CD4-positive, alpha-beta T cell treated with Interferon gamma for 1 hour (primary cell): ENCODE data around the gene TTC7B.

Experiments
- DNase-seq: peaks from one replicate; pipeline ENCODE4 v3.0.0-alpha.2; 2020

Gene TTC7B

DNA sequence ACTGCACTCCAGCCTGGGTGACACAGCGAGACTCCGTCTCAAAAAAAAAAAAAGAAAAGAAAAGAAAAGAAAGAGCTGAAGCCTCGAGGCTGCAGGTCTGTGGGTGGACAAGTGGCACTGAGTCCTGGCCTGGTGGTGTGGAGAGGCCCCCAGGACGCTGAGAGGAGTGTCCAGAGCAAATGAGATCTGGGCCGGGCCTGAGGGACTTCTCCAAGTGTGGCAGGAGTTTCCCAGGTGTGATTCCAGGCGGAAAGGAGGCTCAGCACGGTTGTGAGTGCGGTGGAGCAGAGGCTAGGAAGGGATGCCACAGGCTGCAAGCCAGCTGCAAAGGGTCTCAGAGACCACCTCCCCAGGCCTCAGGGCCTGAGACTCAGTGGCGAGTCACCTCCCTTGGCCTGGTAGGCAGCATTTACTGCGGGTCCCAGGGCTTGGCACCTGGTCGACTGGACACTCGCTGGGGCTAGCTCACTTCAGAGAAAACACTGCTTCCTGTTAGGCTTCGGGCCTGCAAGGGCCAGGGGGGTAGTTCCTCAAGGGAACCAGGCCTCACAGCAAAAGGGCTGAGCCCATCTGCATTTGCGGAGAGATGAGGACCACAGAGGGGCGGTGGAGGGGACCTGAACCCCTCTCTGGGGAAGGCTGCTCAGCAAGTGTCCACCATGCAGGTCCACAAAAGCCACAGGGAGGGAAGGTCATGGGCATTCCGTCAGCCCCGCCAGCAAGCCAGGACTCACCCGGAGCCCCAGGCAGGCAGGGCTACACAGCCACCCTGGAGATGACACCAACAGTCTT lies 11.7 kb downstream of the TTC7B start:
- no peak for DNase-seq

DNA sequence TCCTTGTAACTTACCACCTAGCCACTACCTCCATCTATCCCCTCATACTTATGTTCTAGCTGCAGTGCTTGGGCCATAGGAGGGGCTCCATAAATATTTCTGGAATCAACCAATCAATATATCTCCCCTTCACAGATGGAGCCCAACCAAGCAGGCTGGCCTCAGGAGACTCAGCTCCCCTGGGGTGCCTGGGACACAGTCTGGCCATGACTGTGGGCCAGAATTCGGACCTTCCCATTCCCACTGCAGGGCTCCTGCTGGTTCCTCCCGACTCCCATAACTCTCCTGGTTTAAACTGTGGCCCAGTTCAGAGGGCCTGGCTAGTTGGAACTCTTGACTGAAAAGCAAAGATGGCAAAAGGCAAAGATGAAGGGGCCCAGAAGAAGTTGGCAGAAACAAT lies 13.0 kb downstream of the TTC7B start:
- DNase-seq = no peak

DNA sequence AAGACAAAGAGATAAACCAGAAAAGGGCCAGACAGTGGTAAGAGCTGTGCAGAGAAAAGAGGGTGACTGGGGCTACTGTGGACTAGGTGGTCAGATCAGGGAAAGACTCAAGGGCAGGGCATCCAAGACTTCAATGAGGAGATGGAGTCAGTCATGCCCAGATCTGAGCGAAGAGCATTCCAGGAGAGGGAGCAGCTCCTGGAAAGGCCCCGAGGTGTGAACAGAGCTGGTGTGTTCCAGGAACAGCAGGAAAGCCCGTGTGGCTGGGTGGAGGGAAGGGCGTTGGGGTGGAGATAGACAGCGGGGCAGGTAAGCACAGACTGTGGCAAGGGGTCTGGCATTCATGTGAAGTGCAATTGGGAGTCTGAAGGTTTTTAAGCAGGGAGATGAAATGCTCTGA lies 16.8 kb downstream of the TTC7B start:
- no peak for DNase-seq

DNA sequence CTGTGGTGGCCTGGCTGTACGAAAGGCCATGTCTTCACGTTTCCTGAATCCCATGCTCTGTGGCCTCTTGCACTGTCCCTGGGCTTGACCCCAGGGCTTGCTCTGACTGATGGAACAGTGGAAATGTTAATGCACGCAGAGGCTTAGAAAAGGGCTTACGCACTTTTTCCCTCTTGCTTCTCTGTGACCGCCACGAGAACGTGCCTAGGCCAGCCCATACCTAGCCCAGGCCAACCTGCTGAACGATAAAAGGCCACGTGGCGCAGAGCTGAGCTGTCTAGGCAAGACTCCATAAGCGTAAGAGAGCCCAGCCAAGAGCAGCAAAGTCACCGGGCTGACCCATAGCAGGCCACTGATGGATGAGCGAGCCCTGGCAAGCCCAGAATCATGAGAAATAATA lies 18.3 kb downstream of the TTC7B start:
- DNase-seq = no peak

DNA sequence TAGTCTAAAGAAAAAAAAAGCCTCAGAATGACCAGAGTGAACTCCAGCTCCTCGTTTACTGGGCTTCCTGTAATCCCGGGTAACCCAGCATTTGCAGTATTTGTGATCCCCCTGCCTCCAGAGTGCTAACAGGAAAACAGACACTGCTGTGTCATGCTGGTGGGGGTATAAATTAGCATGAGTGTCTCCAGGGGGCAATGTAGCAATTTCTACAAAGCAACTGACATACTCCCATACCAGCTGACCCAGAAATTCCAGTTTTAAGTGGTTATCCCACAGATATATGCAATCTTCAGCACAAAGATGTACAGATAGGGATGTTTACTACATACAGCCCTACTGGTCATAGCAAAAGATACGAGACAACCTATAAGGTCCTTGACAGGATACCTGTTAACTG lies 18.8 kb downstream of the TTC7B start:
- no peak for DNase-seq

DNA sequence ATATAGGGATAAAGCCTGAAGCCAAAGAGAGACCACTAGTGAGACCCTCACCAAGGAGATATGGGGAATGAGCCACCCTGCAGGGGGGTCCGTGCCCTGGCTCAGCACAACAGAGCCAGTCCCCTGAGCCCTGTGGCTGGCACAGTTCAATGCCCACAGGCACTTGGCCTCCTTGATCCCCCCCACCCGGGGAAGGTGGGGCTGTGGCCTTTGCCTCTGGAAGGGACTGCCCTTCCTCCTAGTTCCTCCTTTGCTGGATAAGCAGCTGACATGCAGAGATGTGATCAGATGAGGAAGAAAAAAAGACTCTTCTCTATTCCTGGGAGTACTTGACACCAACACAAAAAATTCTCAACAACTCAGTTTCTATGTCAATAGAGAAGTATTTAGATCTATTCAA lies 19.9 kb downstream of the TTC7B start:
- no peak for DNase-seq

DNA sequence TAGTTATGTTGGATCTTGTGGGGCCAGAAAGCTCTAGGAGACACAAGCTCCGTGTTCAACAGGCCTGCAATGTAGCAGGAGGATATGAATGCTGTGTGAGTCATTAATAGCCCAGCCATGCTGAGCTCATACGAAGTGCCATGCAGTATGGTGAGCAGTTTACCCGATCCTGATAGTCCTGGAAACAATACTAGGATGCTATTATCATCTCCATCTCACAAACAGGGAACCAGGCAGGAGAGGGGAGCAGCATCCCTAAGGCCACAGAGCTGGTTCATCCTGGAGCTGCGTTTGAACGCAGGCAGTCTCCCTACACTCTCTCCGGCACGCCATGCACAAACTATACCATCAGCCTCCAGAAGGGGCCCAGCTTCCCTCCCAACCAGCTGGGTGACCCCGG lies 20.5 kb downstream of the TTC7B start:
- DNase-seq = no peak

DNA sequence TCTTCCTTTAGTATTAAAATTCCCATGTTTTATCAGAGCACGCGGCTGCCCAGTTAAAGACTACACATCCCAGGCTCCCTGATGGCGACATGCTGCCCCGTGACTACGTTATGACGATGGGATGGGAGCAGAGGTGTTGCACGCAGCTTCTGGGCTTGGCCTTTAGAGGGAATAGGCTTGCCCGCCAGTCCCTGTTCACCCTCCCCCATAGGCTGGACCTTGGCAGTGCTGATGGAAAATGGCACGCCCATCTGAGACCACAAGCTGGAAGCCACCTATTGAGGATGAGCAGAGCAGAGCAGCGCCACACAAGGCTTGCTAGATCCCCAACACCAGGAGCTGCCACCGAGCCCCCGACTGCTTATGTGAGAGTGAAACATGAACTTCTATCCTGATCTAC lies 24.7 kb downstream of the TTC7B start:
- DNase-seq = no peak

DNA sequence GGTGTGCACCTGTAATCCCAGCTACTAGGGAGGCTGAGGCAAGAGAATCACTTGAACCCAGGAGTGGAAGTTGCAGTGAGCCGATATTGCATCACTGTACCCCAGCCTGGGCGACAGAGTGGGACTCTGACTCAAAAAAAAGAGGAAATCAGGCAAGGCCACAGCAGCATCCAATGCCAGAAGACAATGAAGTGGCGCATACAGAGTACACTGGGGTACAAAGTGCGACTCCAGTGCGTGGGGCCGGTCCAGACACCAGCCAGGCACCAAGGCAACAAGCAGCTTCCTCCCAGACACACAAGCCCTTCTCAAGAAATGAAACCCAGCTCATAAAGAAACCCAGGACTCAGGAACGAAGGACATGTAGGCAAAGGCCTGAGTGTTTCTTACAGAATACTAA lies 28.2 kb downstream of the TTC7B start:
- DNase-seq = peak; percentile 28

DNA sequence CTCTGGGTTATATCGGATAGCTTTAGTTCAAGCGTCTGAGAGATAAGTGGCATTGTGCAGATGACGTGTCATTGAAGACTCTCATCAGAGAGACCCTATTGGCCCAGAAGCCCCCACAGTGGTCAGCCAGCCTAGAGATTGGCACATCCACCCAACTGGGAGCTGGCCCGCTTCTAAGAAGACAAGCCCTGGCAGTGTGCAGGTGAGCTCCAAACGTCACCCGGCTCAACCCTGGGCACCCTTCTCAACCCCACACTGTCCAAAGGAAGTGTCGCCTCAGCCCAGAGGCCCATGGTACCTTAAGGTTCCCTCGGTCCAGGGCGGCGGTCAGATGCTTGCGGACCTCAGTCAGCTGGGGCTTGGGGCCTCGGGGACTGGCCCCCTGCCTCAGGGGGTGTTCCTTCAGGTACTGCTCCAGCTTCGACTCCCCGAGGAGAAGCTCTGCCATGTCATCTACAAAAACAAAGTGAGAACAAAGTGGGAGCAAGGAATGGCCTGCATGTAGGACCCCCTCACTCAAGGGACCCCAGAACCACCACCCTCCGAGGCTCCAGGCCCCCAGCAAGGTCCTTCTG lies 30.3 kb downstream of the TTC7B start:
- no peak for DNase-seq

DNA sequence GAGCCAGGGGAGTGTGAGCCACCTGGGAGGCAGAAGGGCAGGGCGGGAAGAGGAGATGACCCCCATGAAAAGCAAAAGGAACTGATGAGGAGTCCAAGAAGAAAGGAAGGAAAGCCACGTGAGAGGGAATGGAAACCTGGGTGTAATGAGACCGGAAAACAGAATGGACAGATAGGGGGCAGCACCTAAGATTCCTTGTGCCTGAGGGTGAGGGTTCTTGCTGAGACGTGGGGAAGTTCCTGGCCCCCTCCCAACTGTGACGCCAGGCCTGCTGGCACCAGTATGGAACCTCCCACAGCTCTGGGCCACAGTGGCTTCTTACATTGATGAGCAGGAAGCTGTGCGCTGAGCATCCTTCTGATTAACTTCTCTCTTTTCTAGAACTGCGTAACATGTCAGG lies 30.8 kb downstream of the TTC7B start:
- DNase-seq = peak; percentile 29

DNA sequence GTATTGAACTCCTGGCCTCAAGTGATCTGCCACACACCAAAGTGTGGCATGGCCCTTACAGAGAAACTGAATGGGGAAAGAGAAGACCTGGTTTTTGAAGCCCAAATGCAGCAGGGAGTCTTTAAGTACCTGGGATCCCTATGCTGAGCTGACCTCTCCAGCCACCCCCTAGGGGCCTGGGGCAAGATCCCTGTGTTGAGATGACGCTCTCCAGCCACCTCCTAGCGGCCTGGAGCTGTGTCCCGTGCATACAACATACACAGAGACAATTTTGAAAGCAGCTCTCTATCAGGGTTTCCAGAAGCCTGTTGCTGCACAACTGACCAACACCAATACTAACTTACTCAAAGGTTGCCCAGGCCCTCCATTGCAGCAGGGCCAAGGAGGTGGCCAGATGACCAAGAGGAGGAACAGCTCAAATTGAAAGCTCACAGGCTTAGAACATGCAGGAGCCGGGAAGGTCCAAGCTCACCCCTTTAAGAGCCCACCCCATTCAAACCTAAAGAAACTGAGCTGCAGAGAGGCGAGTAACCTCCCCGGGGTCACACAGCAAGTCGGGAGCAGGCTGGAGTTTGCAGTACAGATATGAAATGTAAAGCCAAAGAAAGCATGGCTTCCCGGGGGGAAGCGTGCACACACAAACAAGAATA lies 31.5 kb downstream of the TTC7B start:
- no peak for DNase-seq

DNA sequence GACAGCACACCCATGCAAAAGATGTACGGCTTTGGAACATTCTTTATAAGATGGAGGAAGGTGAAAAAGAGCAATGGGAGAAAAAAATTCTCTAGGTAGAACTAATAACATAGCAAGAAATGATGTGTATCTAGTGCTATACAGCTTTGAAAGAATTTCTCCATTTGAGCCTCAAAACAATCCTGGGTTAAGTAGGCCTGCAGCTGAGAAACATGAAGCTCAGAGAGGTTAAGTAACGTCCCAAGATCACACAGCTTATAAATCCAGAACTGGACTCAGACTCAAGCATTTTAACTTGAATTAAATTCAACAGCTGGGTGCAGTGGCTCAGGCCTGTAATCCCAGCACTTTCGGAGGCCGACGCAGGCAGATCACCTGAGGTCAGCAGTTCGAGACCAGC lies 32.9 kb downstream of the TTC7B start:
- DNase-seq = no peak

DNA sequence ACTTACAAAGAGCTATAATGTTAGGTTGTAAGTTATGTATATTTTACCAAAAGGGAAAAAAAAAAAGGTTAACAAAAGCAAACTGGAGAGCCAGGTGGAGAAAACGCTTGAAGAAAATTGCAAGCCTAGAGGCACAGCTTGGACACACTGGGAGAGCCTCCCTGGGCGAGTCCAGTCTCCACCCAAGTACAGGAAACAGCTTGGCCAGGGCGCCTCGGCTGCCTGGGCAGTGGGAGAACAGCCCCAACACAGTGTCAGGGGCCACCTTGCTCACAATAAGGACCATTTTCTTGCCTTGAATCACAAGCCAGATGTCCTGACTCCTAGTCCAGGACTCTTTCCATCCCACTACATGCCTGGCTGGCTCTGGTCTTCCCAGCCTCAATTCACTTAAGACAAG lies 33.3 kb downstream of the TTC7B start:
- no peak for DNase-seq

DNA sequence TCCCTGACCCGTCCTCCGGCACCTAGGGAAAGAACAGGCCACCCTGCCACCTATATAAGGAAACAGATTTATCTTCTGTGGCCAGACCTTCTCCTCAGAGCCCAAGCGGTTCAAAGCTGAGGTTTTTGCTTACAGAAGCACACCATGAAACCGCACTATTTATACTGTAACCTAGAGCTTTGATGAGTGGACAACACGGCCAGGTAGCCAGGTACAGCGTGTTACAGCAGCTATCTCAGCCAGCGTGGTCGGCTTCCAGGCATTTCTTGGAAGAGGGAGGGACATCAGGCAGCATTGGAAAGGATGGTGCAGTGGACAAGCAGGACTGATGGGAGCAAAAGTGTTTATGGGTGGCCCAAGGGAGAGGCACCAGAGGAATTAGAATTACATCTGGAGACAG lies 34.4 kb downstream of the TTC7B start:
- no peak for DNase-seq

DNA sequence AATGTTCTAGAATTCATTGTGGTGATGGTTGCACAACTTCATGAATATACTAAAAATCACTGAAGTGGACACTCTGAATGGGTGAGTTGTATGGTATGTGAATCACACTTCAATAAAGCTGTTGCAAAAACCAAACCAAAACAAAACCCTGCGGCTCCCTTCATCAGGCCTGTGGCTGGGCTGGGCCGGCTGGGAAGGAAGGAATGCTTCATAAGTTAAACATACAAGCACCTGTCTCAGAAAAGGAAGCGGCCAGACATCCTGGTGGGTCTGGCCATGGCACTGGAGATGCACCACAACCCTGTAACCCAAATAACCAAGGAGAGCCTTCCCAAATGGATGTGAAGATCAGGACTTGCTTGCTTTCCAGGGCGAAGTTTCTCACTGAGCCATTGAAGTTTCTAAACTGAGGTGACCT lies 34.9 kb downstream of the TTC7B start:
- DNase-seq = no peak

DNA sequence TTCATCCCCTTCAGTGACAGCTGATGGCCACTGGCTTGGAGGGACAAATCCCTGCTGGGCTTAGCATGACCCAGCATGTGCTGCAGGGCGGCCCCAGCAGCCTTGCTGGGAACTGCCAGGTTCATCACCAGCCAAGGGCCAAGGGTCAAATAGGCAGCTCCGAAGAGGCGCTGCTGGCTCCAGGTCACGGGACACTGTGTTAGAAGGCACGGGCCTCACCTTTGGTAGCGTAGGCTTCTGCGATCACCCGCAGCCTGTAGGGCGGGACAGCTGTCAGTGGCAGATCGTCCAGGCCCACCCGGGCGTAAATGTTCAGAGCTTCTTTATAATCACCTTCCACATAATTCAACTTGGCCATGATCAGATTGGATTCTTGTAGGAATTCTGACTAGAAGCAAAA lies 35.7 kb downstream of the TTC7B start:
- DNase-seq = no peak

DNA sequence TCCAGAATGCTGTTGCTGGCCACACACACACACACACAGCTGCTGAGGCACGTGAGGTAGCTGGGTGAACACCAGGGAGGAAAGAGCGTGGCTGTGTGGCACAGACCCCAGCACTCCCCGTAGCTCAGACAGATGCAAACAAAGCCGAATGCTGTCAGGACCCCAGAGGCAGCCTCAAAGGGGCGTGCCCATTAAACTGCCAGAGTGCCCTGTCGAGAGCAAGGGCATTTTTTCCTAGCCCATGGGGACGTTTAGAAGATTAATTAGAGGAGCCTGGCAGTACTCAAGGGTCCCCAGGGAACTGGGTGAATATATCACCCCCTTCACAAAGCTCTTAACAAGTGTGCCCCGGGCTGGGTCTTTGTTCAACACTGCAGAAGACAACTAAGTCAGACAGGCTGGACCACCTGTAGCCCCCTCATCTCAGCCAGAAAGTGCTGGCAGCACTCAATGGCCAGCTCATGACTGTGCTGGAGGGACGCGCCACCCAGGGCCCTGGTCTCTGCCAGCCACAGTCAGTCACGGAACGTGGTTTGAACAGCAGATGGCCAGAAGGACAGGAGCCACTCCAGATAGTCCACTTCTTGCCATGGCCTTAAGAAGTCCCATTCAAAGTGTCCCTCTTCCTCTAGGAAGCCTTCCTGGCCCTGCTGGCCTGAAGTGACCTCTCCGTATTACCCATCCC lies 37.5 kb downstream of the TTC7B start:
- no peak for DNase-seq

DNA sequence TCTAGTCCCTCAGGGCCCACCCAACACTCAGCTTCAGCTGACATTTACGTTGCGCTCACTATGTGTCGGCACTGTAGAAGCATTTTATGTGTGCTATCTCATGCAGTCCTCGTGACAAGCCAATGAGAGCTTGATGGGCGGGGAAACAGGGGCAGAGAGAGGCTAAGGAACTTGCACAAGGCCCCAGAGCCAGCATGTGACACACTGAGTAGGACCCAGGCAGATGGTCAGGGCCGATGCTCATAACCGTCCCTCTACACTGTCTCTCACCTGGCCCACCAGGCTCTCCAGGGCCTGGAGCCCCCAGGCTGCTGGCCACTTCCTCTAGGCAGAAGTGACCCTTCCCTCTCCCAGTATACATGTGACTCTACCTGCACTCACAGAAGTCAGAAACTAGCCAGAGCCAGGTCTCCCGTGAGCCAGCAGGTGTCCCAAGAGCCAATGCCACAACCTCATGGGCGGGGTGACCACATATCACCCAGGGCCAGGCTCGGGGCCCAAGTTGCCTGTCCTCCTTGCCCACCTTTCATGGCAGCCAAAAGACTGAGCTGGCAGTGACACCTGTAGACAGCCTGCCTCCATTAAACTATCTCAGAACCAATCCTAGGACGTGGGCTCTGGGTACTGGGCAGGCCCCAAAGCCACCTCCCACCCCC lies 38.3 kb downstream of the TTC7B start:
- no peak for DNase-seq

DNA sequence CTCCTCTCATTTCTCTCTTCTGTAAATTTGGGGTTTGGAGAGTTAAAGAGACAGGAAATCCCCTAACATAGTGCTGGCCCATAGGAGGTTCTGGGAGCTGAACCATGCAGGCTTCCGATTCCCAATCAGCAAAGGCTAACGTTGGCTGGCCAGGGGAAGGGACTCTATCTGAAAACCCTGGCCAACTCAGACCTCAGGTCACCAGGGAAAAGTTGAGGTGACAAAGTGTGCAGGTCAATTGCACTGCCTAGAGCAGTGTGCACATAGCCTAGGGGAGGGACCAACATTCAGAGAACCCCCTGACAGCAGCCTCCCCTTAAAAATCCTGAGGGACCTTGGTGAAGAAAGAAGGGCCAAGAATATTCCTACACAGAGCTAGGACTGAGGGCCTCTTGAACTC lies 38.9 kb downstream of the TTC7B start:
- no peak for DNase-seq

DNA sequence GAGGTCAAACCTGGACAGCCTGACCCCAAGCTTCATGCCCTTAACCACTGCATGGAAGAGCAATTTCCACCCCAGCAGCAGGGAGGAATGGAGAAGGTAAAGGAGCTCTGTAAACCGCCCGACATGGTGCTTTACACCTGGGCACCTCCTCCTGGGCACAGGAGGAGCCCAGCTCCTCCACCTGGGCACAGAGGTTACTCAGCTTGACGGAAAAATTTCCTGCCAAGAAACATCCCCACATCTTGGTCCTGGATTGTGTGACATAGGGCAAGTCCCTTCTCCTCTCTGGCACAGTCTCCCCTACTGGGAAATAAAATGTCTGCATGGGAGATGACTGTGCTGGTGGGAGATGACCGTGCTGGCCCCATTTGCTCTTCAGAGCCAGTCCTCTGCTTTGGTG lies 40.8 kb downstream of the TTC7B start:
- no peak for DNase-seq

DNA sequence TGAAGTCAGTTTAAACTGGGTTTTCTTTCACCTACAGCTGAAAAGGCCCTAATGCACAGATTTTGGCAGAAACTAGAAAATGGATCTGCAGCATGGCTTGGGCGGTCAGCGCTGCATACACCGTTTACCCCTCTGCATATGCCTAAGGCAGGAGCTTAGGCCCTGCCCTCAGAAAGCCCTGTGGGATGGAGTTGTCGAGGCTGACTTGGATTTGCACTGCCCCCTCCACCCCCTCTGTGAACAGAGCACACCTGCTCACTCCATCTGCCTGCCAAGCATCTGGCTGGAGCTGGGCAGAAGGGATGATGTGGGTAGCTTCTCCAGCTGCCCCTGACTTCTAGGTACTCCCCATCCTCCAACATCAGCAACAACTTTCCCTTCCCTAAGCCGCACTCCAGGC lies 41.9 kb downstream of the TTC7B start:
- DNase-seq = no peak

DNA sequence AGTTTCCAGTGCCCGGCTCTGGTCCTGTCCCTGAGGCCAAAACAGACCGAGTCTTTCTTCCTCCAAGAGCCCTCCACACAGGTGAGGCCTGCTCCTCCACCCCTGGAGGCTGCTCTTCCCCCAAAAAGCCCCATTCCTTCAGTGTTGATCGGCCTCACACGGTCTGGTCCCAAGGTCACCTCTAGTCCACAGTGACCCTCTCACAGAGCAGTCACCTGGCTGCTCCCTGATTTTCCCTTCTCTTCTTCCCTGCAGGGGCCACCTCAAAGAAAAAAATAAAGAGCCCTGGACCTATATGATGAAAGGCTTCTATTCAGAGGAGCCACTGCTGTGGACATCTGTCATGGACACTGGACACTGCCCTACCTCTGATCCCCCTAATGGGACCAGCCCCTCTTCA lies 42.5 kb downstream of the TTC7B start:
- DNase-seq = no peak

DNA sequence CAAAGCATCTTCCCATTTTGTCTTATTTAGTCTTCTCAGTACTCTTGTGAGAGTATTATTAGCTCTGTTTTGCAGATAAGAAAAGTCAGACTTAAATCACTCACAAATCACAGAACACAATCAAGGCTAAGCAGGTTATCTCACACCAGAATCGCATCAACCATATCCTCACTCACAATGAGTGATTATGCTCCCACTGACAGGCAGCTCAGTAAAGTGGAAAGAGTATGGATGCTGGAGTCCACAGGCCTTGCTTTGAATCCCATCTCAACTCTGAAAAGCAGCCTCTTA lies 43.1 kb downstream of the TTC7B start:
- DNase-seq = no peak
